NCI-H1048 (cell line): ENCODE data around the gene RRAGC.
"Not testable (repeated sequence)": the region's sequence is repeated elsewhere in the genome, so short reads cannot be mapped to it uniquely, and the experiment has no call there.

Experiments
- DNase-seq: peaks from one replicate; lab custom pipeline; 2025; lab: John Stamatoyannopoulos, UW

Gene RRAGC

DNA sequence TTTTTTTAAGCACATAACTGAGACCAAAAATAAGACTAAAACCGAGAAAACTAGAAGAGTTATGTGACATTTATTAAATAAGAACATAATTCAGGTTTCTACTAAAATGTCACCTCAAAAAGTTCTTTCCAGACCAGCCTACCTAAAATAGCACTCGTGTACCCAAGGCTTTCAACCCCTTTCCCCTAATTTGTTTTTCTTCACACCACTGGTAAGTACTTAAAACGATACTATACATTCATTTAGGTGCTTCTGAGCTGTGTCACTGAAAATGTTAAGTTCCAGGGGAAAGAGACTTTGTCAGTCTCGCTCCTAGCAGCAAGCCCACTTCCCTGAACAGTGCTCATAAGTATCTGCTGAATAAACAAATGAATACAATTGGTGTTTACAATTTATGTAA is 6.8 kb downstream of the RRAGC start:
- no peak for DNase-seq

DNA sequence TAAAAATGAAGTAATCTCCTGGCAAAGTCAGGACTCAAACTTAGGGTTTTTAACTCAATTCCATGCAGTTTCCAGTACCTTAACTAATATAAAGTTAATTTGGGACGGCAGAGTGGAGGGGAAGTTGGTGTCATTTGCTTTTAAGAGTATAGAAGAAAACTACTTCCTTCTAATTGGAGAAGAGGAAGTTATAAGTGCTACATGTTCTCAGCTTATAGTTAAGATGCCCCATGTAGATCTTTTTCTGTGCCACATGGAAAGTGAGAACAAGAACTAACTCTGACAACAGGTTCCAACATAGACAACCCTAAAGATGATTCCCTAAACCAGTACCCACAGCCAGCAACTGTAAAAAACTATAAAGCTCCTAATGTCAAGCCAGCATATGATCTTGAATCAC is 11.5 kb downstream of the RRAGC start:
- DNase-seq: no peak

DNA sequence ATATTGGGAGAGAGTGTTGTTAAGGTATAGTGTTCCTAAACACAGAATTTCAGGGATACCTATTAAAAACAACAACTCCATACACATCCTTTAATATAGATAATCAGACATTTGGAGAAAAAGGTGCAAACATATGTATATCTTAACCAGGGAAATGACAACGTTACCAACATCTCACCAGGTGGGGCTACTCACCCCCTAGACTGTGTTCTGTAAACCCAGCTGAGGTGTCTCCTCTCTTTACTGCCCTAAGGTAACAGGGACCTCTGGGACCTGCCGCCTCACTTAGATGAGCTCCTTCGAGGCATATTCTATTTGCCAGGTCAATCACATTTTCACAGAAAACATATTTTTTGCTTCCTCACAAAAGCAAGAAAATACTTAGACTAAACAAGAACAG is 13.4 kb downstream of the RRAGC start:
- no peak for DNase-seq

GRCh38 chr1:38845088-38845487 is 14.5 kb downstream of the RRAGC start:
- DNase-seq: not testable (repeated sequence)

DNA sequence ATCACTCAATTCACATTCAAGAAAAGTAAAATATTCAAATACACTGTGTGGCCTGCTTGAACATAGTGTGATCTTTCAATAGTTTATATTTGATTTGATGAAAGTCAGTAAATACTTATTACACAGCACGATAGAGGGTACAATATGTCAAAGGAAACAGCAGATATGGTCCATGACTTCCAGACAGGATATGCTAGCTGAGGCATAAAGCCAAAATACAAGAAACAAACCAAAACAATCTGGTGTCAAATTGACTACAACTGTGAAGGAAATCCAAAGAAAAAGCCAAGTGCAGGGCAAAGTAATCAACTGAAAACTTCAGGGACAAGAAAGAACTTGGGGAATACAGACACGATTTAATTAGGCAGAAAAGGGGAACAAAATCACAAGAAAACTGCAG is 19.3 kb downstream of the RRAGC start:
- no peak for DNase-seq

- no peak for DNase-seq
Observed at GRCh38 chr1:38839363-38839762, 20.2 kb downstream of the RRAGC start.

GRCh38 chr1:38836316-38836715 is 23.3 kb downstream of the RRAGC start:
- DNase-seq: not testable (repeated sequence)

DNA sequence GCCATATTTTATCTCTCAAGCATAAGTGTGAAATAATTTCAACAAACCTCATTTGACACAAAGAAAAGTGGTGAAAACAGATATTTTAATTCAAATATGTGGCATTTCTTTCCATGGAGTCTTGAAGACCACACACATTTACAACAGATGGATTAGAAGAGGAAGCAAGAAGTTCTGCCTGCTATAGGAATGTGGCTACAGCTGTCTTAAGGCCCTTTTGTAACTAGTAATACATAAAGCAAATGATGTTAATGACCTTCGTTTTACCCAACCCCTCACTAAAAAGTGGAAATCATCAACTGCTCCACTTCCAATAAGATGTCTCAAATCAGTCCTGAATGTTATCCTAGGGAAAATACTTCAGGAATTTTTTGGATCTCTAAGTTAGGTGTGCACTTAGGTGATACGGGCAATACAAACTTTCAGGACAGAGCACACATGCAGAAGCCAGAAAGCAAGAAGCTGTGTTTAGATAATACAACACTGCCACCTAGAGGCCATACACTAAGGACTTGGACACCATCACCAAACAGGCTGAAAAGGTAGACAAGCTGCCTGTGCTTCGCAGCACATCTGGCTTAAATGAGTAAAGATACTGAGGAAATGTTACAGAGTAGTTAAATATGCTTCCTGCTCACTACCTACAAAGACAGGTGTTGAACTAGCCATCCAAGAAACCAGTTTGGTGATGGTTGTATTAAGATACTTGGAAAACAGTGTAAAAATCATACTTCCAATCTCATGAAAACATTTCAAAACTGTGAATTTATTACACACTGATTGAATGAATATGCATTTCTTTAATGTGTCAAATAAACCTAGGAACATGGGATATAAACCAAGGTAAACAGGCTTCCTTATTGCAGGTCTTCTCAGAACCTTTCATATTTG is 24.4 kb downstream of the RRAGC start:
- DNase-seq: peak; percentile 56

- DNase-seq: no peak
Observed at GRCh38 chr1:38834221-38834782, 25.3 kb downstream of the RRAGC start.

GRCh38 chr1:38833146-38833545 is 26.4 kb downstream of the RRAGC start:
- DNase-seq: no peak

DNA sequence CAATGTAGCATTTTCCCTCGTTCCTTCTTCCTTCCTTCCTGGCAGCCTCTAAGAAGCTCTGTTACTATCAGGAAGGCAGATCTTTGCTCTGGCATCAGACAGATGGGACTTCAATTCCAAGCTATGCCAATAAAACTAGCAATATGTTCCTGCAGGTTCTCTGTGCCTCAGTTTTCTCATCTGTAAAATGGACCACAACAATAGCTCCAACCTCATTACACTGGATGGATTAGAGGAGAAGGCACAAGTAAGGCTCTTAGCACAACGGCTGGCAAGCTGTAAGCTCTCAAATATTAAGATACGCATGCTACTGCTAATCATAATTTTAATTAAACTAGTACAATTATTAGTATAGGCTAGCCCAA is 27.2 kb downstream of the RRAGC start:
- DNase-seq: no peak

- no peak for DNase-seq
Observed at GRCh38 chr1:38831731-38832369, 27.7 kb downstream of the RRAGC start.

- no peak for DNase-seq
Observed at GRCh38 chr1:38829368-38829767, 30.2 kb downstream of the RRAGC start.

- DNase-seq: no peak
Observed at GRCh38 chr1:38827318-38827717, 32.3 kb downstream of the RRAGC start.

- DNase-seq: no peak
Observed at GRCh38 chr1:38826886-38827285, 32.7 kb downstream of the RRAGC start.

DNA sequence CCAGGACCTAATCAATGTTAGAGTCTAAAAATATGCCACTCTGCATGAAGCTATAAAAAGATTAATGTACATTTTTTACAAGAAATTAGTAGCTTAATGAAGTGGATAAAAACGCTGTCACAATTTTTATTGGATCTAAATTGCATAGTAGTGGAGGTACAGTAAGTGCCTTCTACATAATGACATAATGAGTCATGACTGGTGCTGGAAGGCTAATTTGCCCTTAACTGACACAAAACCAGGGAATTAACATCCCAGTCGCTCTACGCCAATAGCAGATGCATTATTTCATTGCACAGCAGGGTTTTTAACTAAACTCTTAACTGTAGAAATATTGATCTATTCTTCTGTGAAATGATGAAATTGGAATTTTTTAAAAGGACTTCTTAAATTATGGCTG is 33.3 kb downstream of the RRAGC start:
- no peak for DNase-seq

- no peak for DNase-seq
Observed at GRCh38 chr1:38820860-38821259, 38.7 kb downstream of the RRAGC start.

GRCh38 chr1:38819516-38819915 is 40.1 kb downstream of the RRAGC start:
- DNase-seq: no peak

- DNase-seq: no peak
Observed at GRCh38 chr1:38819040-38819439, 40.5 kb downstream of the RRAGC start.

- DNase-seq: no peak
Observed at GRCh38 chr1:38818175-38818976, 41.2 kb downstream of the RRAGC start.

- no peak for DNase-seq
Observed at GRCh38 chr1:38817267-38818174, 42.1 kb downstream of the RRAGC start.
